ENCODE measurements around the gene PKN2.
A peak's percentile ranks its signal among the peaks of the same experiment; 100 is the strongest.

The PKN2 gene

GRCh38 chr1:88647749-88648415, 36.2 kb upstream of the PKN2 start:
- TF ChIP-seq CTCF (conservative IDR thresholded peaks at IDR 0.05; ENCODE audit: low read depth, low read length), result no peak
- H3K4me3 ChIP-seq (ENCODE audit: low read length), result no peak overlapping the region
- DNase-seq (ENCODE audit: low read depth), result no peak

GRCh38 chr1:88648706-88649105, 35.4 kb upstream of the PKN2 start:
- no peak overlapping the region for H3K4me3 ChIP-seq (ENCODE audit: low read length)
- no peak for TF ChIP-seq CTCF (conservative IDR thresholded peaks at IDR 0.05; ENCODE audit: low read depth, low read length)
- no peak for DNase-seq (ENCODE audit: low read depth)

GRCh38 chr1:88649932-88650331, 34.1 kb upstream of the PKN2 start:
- DNase-seq (ENCODE audit: low read depth), result no peak
- no peak overlapping the region for H3K4me3 ChIP-seq (ENCODE audit: low read length)
- TF ChIP-seq CTCF (conservative IDR thresholded peaks at IDR 0.05; ENCODE audit: low read depth, low read length), result no peak

- peak; percentile 18 for DNase-seq (ENCODE audit: low read depth)
- TF ChIP-seq CTCF (conservative IDR thresholded peaks at IDR 0.05; ENCODE audit: low read depth, low read length), result no peak
- H3K4me3 ChIP-seq (ENCODE audit: low read length), result no peak overlapping the region
Measured at GRCh38 chr1:88650676-88651418, 33.2 kb upstream of the PKN2 start.

GRCh38 chr1:88655140-88655539, 28.9 kb upstream of the PKN2 start:
- H3K4me3 ChIP-seq (ENCODE audit: low read length), result no peak overlapping the region
- TF ChIP-seq CTCF (conservative IDR thresholded peaks at IDR 0.05; ENCODE audit: low read depth, low read length), result no peak
- DNase-seq (ENCODE audit: low read depth), result no peak

GRCh38 chr1:88655685-88656299, 28.3 kb upstream of the PKN2 start:
- DNase-seq (ENCODE audit: low read depth), result no peak
- peak; percentile 44 for TF ChIP-seq CTCF (conservative IDR thresholded peaks at IDR 0.05; ENCODE audit: low read depth, low read length)
- no peak overlapping the region for H3K4me3 ChIP-seq (ENCODE audit: low read length)

Measured in retinal pigment epithelial cell (primary cell).